Stimulated activated CD8-positive, alpha-beta memory T cell treated with anti-CD3 and anti-CD28 coated beads, Interleukin-12 subunit alpha, Interleukin-12 subunit beta, amount 100 ng/mL, for 24 hours (primary cell): Measurements from ENCODE around the gene GMPR.

Experiments used
- DNase-seq: peaks from one replicate; pipeline ENCODE4 v3.0.0-alpha.2; 2020; ENCODE audit errors: extremely low read depth

The GMPR gene

GRCh38 chr6:16327777-16328325 lies 89.5 kb downstream of the GMPR start:
- DNase-seq, result no peak

GRCh38 chr6:16329233-16329632 lies 90.8 kb downstream of the GMPR start:
- DNase-seq, result no peak

GRCh38 chr6:16331384-16332174 lies 93.2 kb downstream of the GMPR start:
- no peak for DNase-seq

GRCh38 chr6:16332175-16332542 lies 93.8 kb downstream of the GMPR start:
- DNase-seq, result peak; percentile 53

GRCh38 chr6:16333580-16333979 lies 95.2 kb downstream of the GMPR start:
- no peak for DNase-seq

- DNase-seq, result no peak
These were observed 96.3 kb downstream of the GMPR start for GRCh38 chr6:16334671-16335070.

- no peak for DNase-seq
These were observed 96.8 kb downstream of the GMPR start for GRCh38 chr6:16335176-16335575.

GRCh38 chr6:16336056-16336818 lies 97.8 kb downstream of the GMPR start:
- no peak for DNase-seq

GRCh38 chr6:16336911-16337294 lies 98.5 kb downstream of the GMPR start:
- no peak for DNase-seq

- no peak for DNase-seq
These were observed 99.0 kb downstream of the GMPR start for GRCh38 chr6:16337295-16337975.

GRCh38 chr6:16338577-16339264 lies 100.3 kb downstream of the GMPR start:
- no peak for DNase-seq

- no peak for DNase-seq
These were observed 100.8 kb downstream of the GMPR start for GRCh38 chr6:16339265-16339587.

GRCh38 chr6:16343593-16343992 lies 105.2 kb downstream of the GMPR start:
- DNase-seq, result no peak

GRCh38 chr6:16344756-16345155 lies 106.4 kb downstream of the GMPR start:
- no peak for DNase-seq
